GM19099 (cell line): ENCODE measurements around the gene TTC9.

ENCODE experiments used
- POLR2A ChIP-seq: IDR thresholded peaks from 3 replicates; pipeline ENCODE4 v1.6.1; 2011; ENCODE audit warnings: low read depth; ENCODE audit not compliant: insufficient read length; ENCODE audit errors: extremely low read depth

The TTC9 gene

DNA sequence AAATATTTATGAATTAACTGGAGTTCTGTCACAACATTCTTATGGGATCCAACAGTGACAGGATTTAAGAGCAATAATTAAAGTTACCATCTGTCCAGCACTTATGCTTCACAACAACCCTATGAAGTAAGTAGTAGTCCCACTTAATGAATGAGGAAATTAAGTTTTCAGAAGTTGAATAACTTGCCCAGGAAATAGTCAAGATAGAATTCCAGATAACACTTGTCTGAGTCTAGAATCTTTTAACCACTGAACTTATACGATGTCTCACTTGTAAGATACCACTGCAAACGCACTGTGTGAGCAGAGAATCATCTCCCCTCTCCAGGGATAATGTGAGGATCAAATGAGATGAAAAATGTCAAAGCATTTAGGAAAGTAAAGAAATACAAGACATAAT lies 3.3 kb upstream of the TTC9 start:
- no peak for TF ChIP-seq POLR2A

DNA sequence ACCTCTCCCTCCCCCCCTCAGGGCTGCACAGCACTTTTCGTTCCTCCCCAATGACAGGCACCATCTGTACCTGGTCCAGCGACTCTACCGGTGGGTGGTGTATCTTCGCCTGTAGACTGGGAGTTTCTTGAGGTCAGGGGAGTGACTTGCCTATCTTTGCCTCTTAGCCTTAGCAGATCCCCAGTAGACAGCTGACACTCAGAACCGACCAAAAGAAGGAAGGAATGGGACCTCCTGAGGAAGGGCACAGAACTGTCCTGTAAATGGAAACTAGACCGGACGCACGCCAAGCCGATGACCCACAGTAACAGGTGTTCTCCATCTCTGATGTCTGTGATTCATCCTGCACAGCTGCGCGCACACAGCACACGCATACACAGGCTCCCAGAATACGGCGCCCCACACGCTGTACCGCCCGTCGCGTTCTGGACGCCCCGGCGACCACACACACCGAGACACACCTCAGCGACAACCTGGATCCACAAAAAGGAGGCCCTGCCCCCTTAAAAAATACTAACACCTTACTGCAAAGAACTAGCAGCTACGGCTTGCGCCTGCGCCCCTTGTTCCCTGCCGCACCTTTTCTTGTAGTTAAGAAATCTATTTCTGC lies 673 bp upstream of the TTC9 start:
- peak; percentile 71 for TF ChIP-seq POLR2A

DNA sequence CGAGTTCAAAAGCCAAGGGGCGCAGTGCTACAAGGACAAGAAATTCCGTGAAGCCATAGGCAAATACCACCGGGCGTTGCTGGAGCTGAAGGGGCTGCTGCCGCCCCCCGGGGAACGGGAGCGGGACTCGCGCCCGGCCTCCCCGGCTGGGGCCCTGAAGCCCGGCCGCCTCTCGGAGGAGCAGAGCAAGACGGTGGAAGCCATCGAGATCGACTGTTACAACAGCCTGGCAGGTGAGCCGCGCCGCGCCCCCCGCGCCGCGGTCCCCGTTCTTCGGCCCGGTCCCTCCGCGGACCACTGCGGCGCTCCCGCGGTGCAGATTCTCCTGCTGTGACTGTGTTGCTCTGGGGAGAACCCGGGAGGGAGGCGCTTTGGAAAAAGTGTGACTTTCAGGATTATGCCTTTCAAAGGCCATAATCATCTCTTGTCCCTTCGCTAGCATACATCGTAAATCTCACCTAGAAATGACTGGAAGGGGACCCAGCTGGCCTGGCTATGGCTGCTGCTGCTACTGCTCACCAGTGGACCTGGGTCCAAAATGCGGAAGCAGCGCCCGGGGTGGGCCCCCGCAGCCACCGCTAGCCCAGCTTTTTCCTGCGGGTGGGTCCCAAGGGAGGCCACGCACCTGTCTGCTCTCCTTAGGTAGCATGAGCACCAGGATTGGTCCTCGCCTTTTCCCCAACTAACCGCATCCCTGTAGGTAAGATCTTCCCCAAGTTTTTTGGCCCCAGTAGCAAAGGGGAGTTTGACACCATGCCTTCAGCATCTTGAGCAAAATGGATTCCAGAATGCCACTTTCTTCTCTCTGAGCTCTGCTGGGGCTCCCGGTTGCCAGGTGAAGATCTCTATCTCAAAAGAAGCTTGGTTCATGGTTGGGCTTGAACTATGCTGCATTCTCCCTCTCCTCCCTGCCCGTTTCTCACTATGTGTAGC lies 853 bp downstream of the TTC9 start:
- peak; percentile 74 for TF ChIP-seq POLR2A

DNA sequence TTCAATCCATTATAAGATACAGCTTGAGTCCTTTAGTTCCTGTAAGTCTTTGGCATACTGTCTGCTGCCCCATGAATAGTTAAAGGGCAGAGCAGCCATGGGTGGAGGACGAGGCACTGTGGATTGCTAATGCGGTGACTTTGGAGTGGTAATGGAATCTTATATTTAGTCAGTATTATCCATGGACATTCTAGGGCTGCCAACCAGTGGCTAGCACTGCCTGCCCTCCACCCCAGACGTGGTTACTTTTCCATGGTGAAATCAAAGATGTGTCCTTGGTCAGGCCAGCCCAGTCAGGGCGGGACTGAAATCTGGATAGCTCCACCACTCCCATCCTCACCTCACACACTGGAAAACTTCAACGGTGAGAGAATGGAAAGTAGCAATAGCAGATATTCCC lies 2.3 kb downstream of the TTC9 start:
- no peak for TF ChIP-seq POLR2A

DNA sequence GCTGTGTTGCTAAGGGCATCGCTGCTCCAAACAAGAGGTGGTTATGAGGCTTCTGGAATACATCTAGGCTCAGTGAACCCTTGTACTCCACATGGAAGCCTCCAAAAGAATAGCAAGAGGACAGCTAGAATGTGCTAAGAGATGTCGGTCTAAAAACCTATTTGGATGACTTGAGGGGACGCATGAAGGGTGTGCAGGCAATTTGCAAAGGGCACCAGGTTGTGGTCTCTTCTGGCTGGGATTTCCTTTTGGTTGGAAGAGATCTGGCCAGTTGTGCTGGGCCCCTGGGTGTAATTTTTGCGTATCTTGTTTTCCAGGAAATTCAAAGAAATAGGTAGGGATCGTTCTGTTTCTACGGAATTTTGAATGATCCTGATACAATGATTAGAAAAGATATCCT lies 4.2 kb downstream of the TTC9 start:
- peak; percentile 18 for TF ChIP-seq POLR2A

DNA sequence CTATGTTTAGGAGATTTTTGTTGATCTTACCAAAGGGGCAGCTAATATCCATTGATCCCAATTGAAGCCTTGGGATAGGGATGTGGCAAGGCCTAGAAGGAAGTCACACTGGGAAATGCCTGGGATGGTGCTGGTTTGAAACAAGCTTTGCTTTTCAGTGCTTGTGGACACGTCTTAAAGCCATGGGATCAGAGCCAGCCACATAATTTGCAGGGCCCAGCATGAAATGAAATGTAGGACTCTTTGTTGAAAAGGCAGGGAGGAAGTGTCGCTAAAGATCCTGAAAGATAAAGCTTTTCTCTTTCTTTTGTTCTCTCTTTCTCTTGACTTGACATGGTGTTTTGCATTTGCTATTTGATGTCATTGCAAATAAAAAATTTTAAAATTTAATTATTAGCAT lies 5.0 kb downstream of the TTC9 start:
- TF ChIP-seq POLR2A, result no peak

DNA sequence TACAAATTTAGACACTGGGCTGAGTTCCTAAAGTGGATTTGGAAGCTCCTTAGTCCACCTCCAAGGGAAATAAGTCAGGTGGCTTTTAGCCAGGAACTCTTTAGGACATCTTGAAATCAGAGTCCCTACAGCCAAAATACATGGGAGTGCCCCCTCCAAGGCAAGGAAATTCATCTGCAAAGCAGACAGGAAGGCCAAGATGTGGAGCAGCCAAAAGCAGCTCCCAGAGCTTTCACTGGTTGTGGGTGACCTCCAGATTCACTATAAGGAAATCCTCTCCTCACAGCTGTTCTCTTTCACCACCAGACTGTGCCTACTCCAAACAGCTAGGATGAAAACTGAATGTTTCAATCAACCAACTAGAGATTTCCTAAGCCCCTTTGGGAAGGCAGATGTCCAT lies 6.6 kb downstream of the TTC9 start:
- TF ChIP-seq POLR2A, result no peak

DNA sequence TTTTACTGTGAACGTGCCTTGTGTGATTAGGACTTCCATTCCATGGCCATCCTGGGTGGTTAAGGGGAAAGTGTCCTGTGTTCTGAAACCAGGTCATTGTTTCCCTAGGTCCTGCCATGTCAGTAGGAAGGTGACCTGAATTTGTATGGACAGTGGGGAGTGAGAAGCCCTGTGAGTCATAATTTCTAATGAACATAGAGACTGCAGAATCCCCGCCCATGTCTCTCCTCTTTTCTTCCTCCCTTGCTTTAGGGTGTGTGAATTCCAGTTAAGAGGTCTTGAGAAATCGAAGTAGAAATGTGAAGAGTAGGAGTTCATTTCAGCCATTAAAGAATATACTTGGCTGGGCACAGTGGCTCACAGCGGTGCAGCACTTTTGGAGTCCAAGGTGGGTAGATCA lies 8.1 kb downstream of the TTC9 start:
- TF ChIP-seq POLR2A, result no peak

DNA sequence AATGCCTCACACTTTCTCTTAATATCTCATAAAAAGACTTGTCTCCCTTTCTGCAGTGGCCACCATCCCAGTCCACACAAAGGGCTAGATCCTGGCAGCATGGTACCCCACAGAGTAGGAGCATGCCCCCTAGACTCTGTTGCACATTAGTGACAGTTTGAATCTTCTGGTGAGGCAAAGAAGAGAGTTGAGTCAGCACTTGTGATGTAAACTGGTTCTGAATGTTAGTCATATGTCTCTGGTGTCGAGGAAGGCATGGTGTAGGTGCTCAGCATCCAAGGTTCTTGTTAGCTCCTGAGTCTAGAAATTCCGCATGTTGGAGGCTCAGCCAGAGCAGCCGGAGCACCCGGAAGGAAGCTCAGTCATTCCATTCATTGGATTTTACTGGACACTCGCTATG lies 9.8 kb downstream of the TTC9 start:
- TF ChIP-seq POLR2A, result no peak

DNA sequence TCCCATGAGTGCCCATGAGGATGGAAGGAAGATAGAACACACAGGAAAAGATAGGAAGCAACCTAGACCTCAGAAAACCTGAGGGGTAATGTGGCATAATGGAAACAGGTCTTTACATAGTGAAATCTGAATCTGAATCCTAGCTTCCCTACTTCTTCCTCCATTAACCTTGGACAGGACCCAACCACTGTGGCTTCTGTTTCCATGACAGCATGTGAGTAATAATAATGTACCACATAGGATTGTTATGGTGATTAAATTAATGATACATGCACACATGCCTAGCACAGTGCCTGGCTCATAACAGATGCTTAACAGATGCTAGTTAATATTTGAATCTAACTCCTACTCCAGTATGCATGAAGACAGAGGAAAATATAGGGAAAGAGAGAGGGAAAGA lies 11.2 kb downstream of the TTC9 start:
- TF ChIP-seq POLR2A, result no peak

DNA sequence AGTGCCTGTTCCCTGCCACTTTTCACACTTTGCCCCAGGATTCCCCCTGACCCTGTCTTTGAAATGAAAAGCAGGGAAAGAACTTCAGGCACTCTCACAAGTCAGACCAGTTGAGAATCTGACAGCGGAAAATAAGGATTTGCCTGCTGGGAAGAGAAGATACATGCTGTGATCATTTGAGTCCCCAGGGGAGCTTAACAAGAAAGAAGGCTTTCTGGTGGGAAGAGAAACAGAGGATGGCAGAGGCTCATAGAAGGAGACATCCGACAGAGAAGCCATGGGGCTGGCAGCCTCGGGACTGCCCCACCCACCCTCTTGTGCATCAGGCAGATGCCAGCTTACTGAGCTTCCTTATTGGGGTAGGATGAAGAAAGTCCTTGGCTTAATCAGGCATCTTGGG lies 11.9 kb downstream of the TTC9 start:
- no peak for TF ChIP-seq POLR2A

DNA sequence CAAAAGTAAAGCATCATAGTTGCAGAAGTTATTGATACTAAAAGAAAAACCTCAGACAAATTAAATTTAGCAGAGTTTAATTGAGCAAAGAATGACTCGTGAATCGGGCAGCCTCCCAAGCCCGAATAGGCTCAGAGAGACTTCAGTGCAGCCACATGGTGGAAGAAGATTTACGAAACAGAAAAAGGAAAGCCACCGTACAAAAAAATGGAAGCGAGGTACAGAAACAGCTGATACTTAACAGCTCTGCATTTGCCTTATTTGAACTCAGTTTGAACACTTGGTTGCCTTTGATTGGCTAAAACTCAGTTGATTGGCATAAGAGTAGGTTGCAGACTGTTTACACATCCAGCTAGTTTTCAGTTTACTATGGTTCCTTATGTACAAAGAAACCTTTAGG lies 12.9 kb downstream of the TTC9 start:
- TF ChIP-seq POLR2A, result no peak

DNA sequence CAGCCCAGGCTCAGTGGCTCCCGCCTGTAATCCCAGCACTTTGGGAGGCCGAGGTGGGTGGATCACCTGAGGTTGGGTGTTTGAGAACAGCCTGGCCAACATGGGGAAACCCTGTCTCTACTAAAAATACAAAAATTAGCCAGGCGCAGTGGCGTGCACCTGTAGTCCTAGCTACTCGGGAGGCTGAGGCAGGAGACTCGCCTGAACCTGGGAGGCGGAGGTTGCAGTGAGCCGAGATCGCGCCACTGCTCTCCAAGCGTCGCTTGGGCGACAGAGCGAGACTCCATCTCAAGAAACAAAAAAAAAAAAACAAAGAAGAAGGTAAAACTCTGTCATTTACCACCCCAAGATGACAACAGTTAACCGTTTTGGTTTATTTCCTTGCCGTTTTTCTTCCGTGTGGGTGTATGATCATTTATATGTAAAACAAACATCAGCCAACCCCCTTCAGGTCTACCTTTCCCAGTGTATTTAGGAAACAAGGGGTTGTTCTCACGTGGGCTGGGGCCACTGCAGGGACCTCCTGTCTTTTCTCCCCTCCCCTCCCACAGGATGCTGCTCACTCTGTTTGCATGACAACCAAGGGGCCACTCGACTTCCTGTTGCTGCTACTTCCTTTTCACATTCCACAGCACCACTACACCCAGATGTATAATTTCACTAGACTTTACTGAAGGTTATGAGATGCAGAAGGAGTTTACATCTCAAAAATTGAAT lies 13.6 kb downstream of the TTC9 start:
- peak; percentile 41 for TF ChIP-seq POLR2A

DNA sequence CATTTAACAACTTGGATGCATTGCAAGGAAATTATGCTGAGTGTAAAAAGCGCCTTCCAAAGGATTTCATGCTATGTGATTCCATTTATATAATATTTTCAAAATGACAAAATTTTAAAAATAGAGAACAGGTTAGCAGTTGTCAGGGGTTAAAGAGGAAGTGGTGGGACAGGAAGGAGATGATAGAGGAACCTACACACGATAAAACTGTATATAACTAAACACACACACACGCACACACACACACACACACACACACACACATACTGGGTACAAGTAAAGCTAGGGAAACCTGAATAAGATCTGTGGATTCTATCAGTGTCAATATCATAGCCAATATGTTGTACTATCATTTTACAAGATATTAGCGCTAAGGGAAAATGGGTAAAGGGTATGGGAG lies 17.2 kb downstream of the TTC9 start:
- peak; percentile 26 for TF ChIP-seq POLR2A

DNA sequence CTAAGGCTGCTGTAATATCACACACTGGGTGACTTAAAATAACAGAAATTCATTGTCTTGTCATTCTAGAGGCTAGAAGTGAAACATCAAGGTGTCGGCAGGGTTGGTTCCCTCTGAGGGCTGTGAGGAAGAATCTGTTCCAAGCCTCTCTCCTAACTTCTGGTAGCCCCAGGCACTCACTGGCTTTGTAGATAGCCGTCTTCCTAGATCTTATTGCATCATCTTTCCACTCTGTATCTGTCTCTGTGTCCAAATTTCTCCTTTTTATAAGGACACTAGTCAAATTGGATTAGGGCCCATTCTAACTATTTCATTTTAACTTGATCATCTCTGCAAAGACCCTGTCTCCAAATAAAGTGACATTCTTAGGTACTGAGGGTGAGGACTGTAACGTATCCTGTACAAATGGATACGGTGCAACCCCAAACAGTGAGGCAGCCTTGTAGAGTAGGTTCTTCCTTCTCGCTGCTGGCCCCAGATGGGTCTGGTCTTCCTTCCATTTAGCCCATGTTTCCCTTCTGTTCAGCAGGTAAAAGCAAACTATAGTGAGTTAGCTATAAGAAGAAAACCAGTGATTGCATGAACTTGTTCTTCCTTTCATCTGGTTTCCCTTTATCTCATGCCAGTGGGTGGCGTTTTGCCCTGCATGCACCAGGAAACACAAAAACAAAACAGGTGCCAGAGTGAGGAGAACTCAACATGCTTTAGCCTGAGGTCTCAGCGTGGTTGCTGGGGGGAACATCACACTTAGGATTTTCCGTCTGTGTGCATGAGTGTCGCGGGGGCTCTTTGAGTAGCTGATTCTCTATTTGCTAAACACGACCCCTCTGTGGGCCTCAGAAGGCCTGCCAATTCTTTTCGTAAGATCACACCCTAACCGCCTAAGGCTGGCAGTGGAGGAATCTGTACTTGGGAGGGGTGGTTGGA lies 19.5 kb downstream of the TTC9 start:
- no peak for TF ChIP-seq POLR2A
